Hematopoietic multipotent progenitor cell (in vitro differentiated cells): ENCODE results near the gene CEP104. TPM values are rescaled to one million over a fixed set of nuclear protein-coding genes. Genes with fewer than 3 reads are reported as not detected.

Experiments used
- DNase-seq, 3 donors: peaks; one replicate each; pipeline ENCODE4 v3.0.0-alpha.2; 2011 to 2015; ENCODE audit warnings: low read depth in 2 of 3, low spot score in 2 of 3
- small RNA-seq: library from RNA; depleted of rRNA; stranded (forward); fragments of <200 nt; gene quantifications from one replicate; pipeline ENCODE3, GENCODE V24; 2012
- total RNA-seq: library from RNA; depleted of rRNA; stranded (reverse); fragments of >200 nt; gene quantifications from one replicate; pipeline ENCODE4 v1.2.3, GENCODE V29; 2012

Gene CEP104
- total RNA-seq, 1 donor = 15.3 TPM

GRCh38 chr1:3770047-3770765, 86.8 kb downstream of the CEP104 start:
- DNase-seq = no peak

GRCh38 chr1:3768811-3769390, 88.1 kb downstream of the CEP104 start:
- no peak for DNase-seq

- no peak for DNase-seq
Measured at GRCh38 chr1:3767328-3767925, 89.6 kb downstream of the CEP104 start.

- no peak for DNase-seq
Measured at GRCh38 chr1:3763351-3764125, 93.5 kb downstream of the CEP104 start.

GRCh38 chr1:3762873-3763228, 94.2 kb downstream of the CEP104 start:
- DNase-seq = no peak

- DNase-seq = no peak
Measured at GRCh38 chr1:3762151-3762872, 94.7 kb downstream of the CEP104 start.

Small RNA genes within 50 kb of the gene (small RNA-seq; reads per million reads assigned to genes)
- gene RN7SL574P = not detected

Other genes with a start within 250 kb of the CEP104 start
- 74.1 TPM for gene MEGF6, start 245.7 kb downstream of the CEP104 start, total RNA-seq
- gene TPRG1L, start 232.2 kb downstream of the CEP104 start, total RNA-seq = 18.9 TPM
- 28.0 TPM for gene WRAP73, start 207.1 kb downstream of the CEP104 start, total RNA-seq
- under 0.01 TPM for gene TP73, start 204.7 kb downstream of the CEP104 start, total RNA-seq
- not detected for gene CCDC27, start 104.8 kb downstream of the CEP104 start, total RNA-seq
- 15.6 TPM for gene SMIM1, start 84.5 kb downstream of the CEP104 start, total RNA-seq
- gene LRRC47, start 60.7 kb downstream of the CEP104 start, total RNA-seq = 27.7 TPM
- gene DFFB, start 265 bp upstream of the CEP104 start, total RNA-seq = 15.6 TPM
- 33.7 TPM for gene C1orf174, start 43.1 kb upstream of the CEP104 start, total RNA-seq